Lung microvascular endothelial cell (primary cell): ENCODE results near the gene HLA-DMA. TPM values are rescaled to one million over a fixed set of nuclear protein-coding genes. Genes with fewer than 3 reads are reported as not detected.

ENCODE experiments used
- DNase-seq, 2 donors: peaks; one replicate each; pipeline versions ENCODE4 v3.0.0 to v3.0.0-alpha.2; 2010; ENCODE audit warnings: low read depth in 2 of 2
- total RNA-seq: library from RNA; depleted of rRNA; stranded (reverse); fragments of >200 nt; gene quantifications from 2 replicates; pipeline ENCODE4 v1.2.1, GENCODE V29; 2014

The HLA-DMA gene
- total RNA-seq, 1 donor from 2014 or later = 0.20 TPM

DNA sequence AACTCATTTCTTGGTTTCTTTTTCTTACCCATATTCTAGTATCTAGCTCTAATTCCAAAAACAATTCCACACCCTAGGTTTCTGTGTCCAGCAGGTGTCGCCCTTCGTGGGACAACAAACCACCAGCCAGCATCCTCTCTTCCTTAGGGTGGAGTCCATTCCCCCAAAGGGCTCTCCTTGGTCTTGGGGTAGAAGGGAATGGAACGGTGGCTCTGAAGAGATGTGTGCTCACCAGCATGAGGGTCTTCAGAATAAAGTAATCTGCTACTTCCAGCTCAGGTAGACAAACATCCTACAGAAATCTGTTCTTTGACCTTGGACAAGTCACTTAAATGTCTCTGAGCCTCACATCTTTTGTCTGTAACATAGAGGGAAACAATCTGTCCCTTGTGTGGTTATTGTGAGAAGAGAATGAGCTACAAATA, 19.2 kb downstream of the HLA-DMA start:
- DNase-seq = peak; percentile 77 to 79

DNA sequence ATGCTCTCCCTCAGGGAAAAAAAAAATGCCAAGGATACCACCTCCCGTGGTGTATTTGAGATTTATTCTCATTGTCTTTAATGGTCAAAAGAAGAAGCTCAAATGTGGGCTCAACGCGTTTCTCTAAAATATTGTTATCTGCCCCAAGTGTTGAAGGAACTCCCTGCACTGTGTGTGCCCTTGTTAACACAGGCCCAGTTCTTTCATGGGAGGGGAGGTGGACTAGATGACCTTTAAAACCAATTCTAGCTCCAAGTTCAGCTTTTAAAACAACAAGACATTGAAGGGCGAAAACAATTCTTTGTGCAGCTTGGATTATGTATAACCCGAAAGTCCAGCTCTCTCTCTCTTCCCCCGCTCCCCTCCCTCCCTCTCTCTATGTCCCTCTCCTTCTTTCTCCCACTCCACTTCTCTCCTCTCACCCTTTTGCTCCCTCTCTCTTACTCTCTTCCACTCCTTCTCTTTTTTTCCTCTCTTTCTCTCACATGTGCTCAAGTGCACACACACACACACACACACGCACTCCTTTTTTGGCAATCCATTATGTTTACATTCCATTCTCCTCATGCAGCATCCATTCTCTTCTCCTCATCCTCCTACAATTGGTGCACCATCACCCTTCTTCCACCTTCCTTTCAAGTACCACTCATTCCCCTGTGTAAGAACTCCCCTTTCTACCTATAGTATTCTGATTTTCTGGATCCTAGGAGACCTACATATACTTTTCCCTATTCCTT, 20.6 kb downstream of the HLA-DMA start:
- DNase-seq = no peak

DNA sequence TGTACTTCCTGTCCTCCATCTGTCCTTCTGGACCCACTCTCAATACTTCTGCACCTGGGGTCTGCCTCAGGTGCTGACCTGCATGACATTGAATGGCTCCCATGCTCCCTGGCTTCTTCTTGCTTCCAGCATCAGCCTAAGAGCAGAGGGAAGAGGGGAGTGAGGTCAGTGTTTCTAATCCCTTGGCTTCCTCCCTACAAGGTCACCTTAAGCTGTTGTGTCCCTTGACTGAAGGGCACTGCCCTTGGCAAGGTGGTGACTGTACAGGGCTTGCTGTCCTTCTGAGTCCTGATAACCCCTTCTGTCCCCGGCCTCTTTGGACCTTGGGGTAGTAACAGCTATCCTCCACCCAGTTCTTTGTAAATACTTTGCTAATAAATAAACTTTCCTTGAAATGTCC, 21.7 kb downstream of the HLA-DMA start:
- DNase-seq = no peak

DNA sequence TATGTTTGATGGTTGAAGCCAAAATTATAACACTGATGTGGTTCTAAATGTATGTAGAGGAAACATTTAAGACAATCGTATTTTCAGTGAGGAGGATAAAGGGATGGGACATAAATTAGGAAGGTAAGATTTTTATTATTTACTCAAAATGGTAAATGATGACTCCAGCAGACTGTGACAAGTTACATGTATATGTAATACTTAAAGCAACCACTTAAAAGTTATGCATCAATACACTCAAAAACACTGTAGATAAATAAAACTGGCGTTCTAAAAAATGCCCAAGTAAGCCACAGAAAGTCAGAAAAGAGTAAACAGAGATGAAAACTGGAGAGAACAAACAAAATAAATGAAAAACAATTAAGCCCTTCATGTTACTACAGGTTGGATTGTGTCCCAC, 30.8 kb downstream of the HLA-DMA start:
- no peak for DNase-seq

DNA sequence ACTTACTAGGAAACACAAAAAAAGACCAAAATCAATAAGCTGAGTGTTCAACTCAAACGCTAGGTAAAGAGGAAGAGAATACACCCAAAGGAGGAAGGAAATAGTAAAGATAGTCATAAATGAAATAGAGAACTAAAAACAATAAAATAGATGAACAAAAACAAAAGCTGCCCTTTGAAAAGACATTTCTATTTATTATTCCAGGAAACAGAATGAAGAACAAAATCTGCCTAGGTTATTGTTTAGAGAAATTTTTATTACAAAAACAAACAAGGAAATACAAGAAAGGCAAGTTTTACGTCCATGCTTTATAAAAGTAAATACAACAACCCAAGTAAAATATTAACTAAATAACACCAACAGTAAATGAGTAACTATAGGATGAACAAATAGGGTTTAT, 32.2 kb downstream of the HLA-DMA start:
- no peak for DNase-seq

DNA sequence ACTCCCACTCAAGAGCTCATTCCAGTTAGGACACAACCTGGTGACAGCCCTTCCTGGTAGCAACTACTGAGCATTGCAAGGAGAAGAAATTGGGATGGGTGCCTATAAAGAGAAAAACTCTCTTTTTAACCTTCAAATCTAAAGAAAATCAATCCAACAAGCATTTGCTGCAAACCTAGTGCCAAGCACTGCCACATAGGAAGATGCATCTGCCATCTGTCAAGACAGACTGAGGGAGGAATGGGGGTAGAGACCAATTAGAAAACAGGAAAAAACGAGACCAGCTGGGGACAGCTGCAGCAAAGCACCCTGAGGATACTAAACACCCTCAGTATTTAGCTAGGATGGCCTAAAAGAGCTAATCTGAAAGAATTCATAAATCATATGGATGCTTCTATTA, 39.9 kb downstream of the HLA-DMA start:
- DNase-seq = no peak

DNA sequence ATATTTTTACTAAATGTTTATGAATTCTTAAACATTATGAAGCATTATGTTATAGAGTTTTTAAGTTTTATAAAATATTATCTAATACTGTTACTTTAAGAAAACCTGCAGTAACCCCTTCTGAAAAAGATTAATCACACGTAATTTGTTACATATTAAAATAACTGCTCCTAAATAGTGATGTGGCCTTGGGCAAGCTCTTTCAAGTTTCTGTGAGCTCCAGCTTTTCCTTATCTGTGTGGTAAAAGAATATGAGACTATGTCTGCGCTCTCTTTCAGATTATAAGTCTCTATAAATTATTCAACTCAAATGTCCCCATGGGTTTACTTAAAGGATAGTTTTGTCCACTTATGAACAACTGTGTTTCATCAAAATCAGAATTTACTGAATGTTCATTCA, 44.0 kb downstream of the HLA-DMA start:
- DNase-seq = no peak

DNA sequence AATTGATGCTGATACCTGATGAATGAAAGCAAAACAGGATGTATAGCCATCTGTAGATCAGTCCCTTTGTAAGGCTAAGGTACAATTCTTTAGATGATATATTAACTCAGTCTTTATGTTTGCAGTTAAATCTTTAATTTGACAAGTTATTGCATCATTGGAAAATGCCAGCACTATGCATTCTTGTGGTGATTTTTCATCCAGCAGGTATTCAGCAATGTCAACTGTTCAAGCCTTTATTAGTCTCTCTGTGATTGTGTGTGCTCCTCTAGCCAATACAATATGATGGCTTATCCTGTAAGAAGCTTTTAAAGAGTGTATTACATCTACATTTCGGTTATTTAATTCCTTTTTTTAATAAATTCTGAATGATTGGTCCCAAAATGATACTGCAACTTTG, 46.4 kb downstream of the HLA-DMA start:
- no peak for DNase-seq

DNA sequence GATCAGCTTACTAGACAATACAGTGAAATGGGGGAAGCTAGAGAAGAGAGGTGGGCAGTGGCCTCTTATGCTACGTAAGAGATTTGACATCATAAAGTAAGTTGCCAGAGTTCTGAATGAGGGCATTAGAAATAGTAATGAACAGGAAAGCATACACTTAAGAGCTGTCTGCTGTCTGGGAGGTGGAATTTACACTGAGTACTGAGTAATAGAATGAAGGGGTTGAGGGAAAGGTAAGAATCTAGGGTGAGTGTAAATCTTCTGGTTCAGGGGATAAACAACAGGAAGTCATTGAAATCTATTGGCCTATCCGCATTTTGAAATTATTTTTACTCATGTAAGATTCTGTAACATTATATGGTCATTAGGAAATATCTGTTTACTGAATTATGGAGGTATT, 47.8 kb downstream of the HLA-DMA start:
- DNase-seq = no peak

DNA sequence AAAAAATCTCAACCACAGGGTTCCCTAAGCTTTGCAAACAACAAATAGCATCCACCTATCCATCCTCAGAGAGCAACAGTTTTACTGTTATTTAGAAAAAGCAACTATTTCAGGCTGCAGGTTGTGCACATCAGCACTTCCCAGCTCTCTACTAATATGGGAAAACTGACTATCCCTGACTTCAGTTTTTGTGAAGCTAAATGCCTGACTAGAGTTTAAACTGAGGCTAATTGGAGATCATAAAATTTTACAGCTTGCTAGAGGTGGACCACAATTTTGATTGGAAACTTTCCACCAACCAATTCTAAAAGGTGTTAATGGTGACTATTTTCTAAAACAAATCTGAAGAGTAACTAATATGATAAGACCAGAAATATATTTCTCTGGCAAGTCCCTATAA, 48.9 kb downstream of the HLA-DMA start:
- DNase-seq = no peak

Other genes with a start within 250 kb of the HLA-DMA start
- not detected in 2 replicates for gene HLA-DQA2, start 211.7 kb downstream of the HLA-DMA start, total RNA-seq
- gene HLA-DQB2, start 189.6 kb downstream of the HLA-DMA start, total RNA-seq = not detected in 2 replicates
- gene HLA-DOB, start 136.1 kb downstream of the HLA-DMA start, total RNA-seq = 0.22 TPM in 1 of 2 replicates, not detected in the other
- 15.0 and 30.4 TPM in 2 replicates for gene TAP2, start 114.4 kb downstream of the HLA-DMA start, total RNA-seq
- 42.1 and 57.8 TPM in 2 replicates for gene PSMB8, start 109.0 kb downstream of the HLA-DMA start, total RNA-seq
- 22.4 and 31.7 TPM in 2 replicates for gene TAP1, start 99.4 kb downstream of the HLA-DMA start, total RNA-seq
- gene PSMB9, start 98.9 kb downstream of the HLA-DMA start, total RNA-seq = 20.5 and 24.8 TPM in 2 replicates
- under 0.01 TPM in 1 of 2 replicates, not detected in the other for gene HLA-DMB, start 12.1 kb downstream of the HLA-DMA start, total RNA-seq
- gene BRD2, start 15.5 kb upstream of the HLA-DMA start, total RNA-seq = 34.0 and 49.8 TPM in 2 replicates
- gene HLA-DOA, start 56.5 kb upstream of the HLA-DMA start, total RNA-seq = not detected in 2 replicates
- gene HLA-DPA1, start 120.6 kb upstream of the HLA-DMA start, total RNA-seq = 3.0 and 10.5 TPM in 2 replicates
- gene HLA-DPB1, start 122.9 kb upstream of the HLA-DMA start, total RNA-seq = 7.3 and 12.2 TPM in 2 replicates
- gene COL11A2, start 239.4 kb upstream of the HLA-DMA start, total RNA-seq = under 0.01 and 0.20 TPM in 2 replicates
- gene RXRB, start 247.6 kb upstream of the HLA-DMA start, total RNA-seq = 15.5 and 18.3 TPM in 2 replicates
- 79.8 and 95.2 TPM in 2 replicates for gene SLC39A7, start 247.8 kb upstream of the HLA-DMA start, total RNA-seq